COLO668 (cell line): ENCODE data around the gene ENKUR.

Experiments used
- DNase-seq: peaks from one replicate; lab custom pipeline; 2025; ENCODE audit not compliant: unreplicated experiment; lab: John Stamatoyannopoulos, UW

ENKUR gene, protein sequence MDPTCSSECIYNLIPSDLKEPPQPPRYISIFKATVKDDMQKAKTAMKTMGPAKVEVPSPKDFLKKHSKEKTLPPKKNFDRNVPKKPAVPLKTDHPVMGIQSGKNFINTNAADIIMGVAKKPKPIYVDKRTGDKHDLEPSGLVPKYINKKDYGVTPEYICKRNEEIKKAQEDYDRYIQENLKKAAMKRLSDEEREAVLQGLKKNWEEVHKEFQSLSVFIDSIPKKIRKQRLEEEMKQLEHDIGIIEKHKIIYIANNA

DNA sequence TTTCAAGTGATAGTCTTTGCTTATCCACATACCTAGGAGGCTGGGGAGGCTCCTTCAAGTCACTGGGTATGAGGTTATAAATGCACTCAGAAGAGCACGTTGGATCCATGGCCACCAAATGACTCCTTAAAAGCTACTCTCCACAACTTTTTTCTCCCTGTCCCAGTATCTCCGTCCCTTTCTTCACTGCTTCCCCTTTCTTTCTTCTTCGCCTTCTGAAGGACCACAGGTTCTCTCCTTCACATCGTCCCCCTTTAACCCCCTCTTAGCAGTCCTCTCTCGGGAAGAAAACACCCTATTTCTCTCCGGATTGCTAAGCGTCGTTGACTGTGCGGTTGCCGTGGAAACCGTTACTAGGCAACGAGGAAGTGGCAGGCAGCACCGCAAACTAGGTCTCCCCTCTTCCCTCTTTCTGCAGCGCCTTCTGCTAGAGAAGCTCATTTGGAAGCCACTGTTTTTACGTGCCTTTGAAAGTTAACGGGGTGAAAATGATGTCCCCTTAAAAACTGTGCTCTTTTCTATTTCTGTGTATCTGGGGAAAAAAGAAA is at the start of gene ENKUR:
Gene ENKUR (minus strand): TSS at position 331 of the 548 bp plus-strand sequence. CDS start 222 bp downstream, at position 109.
- DNase-seq: peak; percentile 88

DNA sequence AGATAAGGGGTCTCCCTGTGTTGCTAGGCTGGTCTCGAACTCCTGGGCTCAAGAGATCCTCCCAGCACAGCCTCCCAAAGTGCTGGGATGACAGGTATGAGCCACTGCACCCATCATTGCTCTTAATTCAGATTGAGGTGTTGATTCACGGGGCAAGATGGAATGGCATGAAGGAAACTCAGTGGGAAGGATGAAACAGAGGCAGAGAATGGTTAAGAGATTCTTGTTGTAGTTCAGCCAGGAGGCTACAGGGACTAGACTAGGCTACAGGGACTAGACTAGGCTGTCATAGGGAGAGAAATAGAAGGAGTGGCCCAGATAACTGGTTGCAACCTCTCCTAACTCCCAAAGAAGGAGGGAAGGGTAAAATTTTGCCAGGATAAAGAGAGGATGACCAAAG is 48.4 kb upstream of the ENKUR start:
- no peak for DNase-seq

- no peak for DNase-seq
Observed at GRCh38 chr10:25063644-25064043, 47.7 kb upstream of the ENKUR start.

DNA sequence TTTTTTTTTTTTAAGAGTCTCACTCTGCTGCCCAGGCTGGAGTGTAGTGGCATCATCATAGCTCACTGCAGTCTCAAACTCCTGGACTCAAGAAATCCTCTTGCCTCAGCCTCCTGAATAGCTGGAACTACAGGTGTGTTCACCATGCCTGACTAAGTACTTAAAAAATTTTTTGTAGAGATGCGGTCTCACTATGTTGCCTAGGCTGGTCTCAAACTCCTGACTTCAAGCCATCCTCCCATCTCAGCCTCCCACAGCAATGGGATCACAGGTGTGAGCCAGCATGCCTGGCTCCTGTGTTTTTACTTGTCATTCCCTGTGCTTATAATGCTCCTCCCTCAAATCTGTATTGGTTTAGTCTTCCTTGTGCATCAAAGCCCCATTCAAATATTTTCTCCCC is 47.2 kb upstream of the ENKUR start:
- DNase-seq: no peak

DNA sequence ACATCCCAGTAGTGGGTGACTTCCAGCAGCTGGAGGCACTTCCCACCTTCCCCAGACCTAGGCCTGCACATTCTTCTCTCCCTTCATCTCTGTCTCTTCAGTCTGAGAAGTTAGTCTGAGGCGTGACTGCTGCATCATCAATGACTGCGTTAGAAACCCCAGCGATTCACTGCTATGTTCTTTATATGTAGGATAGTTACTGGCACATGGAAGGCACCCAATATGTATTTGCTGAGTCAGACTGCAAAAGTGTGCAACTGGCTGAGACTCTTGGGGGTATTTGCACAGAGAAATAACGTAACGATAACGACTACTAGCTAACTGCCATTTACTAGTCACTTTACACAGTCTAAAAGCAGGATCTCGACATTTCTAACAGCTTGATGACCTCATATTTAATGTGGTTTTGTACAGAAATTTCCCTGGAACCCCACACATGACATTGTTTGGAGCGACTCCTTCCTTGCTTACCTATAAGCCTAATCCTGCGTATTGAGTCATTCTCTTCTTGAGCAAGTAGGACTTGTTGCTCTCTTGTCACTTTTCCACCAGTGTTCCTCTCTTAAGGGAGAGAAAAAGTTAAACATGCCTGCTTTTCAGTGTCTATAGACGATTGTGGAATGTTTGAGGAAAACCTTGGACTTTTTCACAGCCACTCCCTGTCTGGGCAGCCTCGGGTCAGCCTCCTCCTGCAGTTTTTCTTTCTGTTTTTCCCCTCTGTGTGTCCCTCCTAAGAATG is 45.9 kb upstream of the ENKUR start:
- DNase-seq: no peak

- DNase-seq: no peak
Observed at GRCh38 chr10:25061125-25061524, 45.2 kb upstream of the ENKUR start.

GRCh38 chr10:25059990-25060389 is 44.0 kb upstream of the ENKUR start:
- DNase-seq: no peak

DNA sequence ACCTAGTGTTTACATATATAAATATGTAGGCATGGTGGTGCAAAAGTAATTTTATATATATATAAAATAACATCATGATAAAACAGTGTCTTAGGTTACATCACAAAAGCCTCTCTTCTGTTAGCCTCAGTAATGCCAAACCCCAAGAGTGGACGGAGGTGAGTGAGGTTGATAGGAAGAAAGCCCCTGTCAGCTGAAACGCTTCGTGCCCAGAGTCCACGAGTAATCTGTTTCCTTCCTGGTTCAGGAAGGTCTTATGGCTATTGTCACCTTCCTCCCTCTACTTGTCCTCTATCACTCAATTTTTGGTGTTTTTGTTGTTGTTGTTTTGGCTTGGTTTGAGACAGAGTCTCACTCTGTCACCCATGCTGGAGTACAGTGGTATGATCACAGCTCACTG is 41.9 kb upstream of the ENKUR start:
- no peak for DNase-seq

DNA sequence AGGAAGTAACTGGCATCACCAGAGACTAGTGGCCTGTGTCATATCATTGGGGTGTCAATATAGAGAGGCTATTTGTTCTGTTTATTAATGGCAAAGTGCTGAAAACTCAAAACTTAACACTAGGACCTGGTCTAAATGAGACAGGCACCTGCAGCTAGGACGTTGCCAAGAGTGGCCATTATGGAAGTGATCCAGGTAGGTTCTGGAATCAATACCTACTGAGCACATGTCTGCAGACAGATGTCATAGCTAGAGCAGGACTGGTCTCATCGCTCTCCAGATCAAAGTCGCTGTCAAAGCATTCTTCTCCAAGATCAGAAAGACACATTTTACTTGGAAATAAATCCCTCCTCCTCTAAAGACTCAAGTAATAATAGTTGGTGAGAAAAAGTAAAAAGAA is 40.8 kb upstream of the ENKUR start:
- no peak for DNase-seq

DNA sequence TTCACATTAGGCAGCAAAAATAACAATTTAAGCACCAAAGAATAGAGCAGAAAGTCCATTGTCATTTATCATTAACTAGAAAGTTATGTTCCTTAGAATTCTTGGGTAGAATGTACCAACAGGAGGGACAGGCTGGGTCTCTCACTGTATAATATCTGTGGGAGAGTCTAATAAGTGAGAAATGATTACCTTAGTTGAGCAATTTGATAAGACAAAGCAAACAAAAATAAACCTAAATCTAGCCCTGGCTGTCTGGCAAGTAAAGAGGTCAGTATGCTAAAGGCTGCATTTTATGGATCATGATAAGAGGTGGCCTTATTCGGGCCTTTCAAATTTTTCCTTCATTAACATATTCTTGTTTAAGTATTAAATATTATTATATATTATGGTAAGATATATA is 36.1 kb upstream of the ENKUR start:
- no peak for DNase-seq

GRCh38 chr10:25050402-25050801 is 34.4 kb upstream of the ENKUR start:
- no peak for DNase-seq

DNA sequence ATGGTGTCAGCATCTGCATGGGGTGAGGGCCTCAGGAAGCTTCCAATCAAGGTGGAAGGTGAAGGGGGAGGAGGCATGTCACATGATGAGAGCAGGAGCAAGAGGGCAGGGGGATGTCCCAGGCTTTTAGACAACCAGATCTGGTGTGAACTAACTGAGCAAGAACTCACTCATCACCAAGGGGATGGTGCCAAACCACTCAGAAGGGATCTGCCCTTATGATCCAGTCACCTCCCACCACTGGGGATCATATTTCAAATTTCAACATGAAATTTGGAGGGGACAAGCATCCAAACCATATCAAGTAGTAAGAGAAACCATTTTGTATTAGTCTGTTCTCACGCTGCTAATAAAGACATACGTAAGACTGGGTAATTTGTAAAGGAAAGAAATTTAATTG is 34.0 kb upstream of the ENKUR start:
- DNase-seq: no peak

DNA sequence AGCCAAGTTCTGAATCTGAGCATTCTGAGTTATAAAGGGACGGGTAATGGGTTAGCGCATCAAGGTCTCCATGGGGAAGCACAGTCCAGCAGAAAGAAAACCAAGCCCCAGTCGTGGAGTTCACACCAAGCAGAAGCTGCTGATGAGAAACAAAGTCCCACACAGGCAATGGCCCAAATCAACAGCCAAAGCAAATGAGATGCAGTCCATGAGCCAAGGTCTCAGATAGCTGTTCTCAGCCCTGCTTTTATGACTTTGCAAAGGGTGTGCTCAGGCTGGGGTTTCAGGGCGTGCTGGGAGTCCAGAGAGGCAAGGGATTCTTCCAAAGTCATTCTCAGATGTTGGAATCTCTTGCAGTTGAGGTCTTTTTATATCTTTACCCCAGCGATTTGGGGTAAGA is 32.5 kb upstream of the ENKUR start:
- no peak for DNase-seq

DNA sequence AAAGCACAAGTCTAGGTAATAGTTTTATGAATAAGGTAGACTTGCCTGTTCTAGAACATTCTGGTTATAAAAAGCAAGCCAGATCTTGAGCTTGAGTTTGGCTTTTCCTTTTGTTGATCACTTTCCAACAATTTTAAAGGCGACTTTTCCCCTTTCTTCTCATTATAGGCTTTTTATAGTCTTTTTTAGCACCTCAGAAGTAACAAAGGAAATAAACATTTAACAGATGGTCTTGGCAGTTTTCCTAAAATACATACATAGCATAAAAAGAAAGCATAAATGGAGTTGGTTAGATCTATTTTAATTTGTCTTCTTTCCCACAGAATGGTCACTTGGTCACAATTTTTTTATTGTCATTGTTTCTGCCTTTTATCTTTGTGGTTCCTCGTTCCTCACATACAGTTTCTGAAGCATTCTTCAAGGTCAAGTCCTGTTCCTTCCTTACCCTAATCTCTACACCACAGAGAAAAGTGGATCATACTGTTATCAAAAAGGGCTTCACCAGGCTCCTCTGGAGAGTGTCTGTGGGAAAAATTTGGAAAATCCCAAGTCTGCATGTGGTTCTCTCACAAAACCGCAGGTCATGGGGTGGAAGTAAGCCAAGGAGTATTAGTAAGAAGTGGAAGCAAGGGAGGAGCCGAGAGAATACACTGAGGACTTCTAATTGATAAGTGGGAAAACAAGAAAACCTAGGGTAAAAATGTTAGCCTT is 31.8 kb upstream of the ENKUR start:
- no peak for DNase-seq

DNA sequence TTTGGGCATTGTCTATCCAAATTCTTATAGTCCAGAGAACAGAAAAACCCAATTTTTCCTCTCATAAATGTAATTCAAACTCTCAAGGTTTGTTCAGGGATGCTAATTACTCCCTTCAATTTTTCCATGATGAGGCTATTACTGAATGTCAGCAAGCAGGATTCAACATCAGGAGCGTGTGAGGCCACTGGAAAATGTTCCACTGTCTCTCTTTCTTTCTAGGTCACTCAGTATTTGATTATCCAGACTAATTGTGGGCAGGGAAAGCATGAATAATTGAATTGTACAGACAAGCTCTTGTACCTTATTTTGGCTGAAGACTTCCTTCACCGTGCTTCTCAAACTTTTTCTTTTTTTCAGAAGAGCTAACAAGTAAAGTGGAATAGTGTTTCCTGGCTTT is 31.1 kb upstream of the ENKUR start:
- DNase-seq: no peak

DNA sequence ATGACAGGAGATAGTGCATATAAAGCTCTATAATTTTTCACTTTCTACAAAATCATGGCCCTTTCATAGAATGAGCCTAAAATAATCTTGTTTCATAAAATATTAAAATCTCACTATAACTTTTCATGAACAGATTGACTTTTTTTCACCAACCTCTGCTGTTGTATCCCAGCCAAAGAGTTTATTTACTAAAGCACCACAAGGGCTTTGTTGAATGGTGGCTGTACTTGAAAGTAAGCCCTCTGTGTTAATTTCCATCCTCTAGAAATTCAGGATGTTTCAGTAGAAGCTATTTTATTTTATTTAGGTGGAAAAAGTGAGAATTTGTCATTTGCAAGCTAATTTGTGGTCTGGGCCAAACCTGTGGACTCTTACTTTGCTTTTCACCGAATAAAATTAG is 30.7 kb upstream of the ENKUR start:
- no peak for DNase-seq

DNA sequence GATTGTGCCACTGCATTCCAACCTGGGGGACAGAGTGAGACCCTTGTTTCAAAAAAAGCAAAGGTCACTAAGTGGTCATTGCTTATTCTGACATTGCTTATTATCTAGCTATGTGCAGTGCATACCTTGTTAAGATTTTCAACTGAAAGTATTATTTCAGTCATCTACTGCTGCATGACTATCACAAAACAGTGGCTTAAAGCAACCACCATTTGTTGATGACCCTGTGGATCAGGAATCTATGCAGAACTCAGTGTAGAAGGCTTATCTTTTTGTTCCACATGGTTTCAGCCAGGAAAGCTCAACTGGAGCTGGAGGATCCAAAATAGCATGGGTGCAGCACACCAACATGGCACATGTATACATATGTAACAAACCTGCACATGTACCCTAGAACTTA is 23.6 kb upstream of the ENKUR start:
- no peak for DNase-seq

DNA sequence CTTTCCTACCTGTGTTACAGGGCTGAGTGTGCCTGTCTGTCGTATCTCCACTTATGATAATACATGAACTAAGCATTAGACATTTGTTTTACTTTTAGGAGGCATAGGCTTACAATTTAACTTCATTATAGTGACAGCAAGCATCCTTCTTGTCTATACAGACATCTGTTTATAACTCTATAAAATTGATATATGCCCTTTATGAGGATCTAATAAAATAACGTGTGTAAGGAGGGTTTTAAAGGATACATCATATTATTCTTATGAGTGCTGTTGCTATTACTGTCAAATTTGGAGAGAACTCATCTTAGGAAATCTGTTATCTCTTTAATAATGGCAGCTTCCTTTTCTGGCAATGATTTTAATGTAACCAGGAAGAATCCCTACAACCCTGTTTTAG is 22.4 kb upstream of the ENKUR start:
- DNase-seq: no peak

- no peak for DNase-seq
Observed at GRCh38 chr10:25036381-25036780, 20.4 kb upstream of the ENKUR start.

- no peak for DNase-seq
Observed at GRCh38 chr10:25029519-25029918, 13.6 kb upstream of the ENKUR start.

- DNase-seq: no peak
Observed at GRCh38 chr10:25028711-25029110, 12.8 kb upstream of the ENKUR start.

- DNase-seq: no peak
Observed at GRCh38 chr10:25026463-25026862, 10.5 kb upstream of the ENKUR start.
